Stimulated activated naive CD8-positive, alpha-beta T cell treated with anti-CD3 and anti-CD28 coated beads, Interleukin-15, amount 100 ng/mL, for 72 hours (primary cell): ENCODE measurements around the gene ARL14EP.

Experiments
- ATAC-seq: fragments of 150-1000 bp; cut with Tn5 transposase; 2 replicates; pipeline ENCODE4 v1.10.0; 2021; ENCODE audit warnings: mild to moderate bottlenecking, moderate library complexity
- DNase-seq, 2 donors: peaks; one replicate each; pipeline ENCODE4 v3.0.0; 2021 to 2022
- H3K27ac Mint-ChIP-seq, 2 donors: one replicate each; pipeline ENCODE4 v1.8.0; 2022; ENCODE audit warnings: mild to moderate bottlenecking in 2 of 2, mixed read lengths in 2 of 2, moderate library complexity in 2 of 2
- H3K27me3 Mint-ChIP-seq: one replicate; pipeline ENCODE4 v1.8.0; 2022; ENCODE audit warnings: mixed read lengths
- H3K4me1 Mint-ChIP-seq: one replicate; pipeline ENCODE4 v1.8.0; 2022; ENCODE audit warnings: mild to moderate bottlenecking, mixed read lengths
- H3K4me3 Mint-ChIP-seq, 2 donors: one replicate each; pipeline ENCODE4 v1.8.0; 2022; ENCODE audit warnings: mild to moderate bottlenecking in 2 of 2, mixed read lengths in 2 of 2, moderate library complexity in 1 of 2
- H3K9me3 Mint-ChIP-seq, 2 donors: one replicate each; pipeline ENCODE4 v1.8.0; 2022; ENCODE audit warnings: mixed read lengths in 2 of 2

Gene ARL14EP

DNA sequence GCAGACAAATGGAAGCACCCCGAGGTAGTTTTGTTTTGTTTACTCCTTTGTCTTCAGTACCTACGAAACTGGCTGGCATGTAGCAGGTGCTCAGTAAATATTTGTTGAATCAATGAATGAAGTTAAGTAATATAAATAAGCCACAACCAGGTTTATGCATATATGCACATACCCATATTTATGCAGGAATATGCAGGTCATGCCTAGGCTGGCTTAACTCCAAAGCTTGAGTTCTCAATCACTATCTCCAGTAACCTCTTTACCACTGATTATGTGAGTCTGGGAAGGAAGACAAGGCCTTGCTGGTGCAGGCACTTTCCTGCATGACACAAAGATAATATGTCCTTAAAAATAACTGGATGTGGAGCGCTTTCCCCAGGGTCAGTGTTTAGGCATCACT is 27.5 kb downstream of the ARL14EP start:
- no peak for DNase-seq
- Mint-ChIP-seq H3K27me3 (peaks cover 15% of the 10 kb centered on the region), H3K4me1 (peaks cover 15% of the 10 kb centered on the region), H3K4me3 (no peak overlapping the region), H3K27ac (no peak overlapping the region), H3K9me3 (no peaks in the 10 kb centered on the region)
- ATAC-seq: no peak

GRCh38 chr11:30351061-30351460 is 28.2 kb downstream of the ARL14EP start:
- ATAC-seq (no peak), DNase-seq (no peak)
- H3K27ac Mint-ChIP-seq: no peak overlapping the region
- H3K4me3 Mint-ChIP-seq: no peak overlapping the region
- H3K27me3 Mint-ChIP-seq: peaks cover 15% of the 10 kb centered on the region
- peaks cover 15% of the 10 kb centered on the region for H3K4me1 Mint-ChIP-seq
- no peaks in the 10 kb centered on the region for H3K9me3 Mint-ChIP-seq

GRCh38 chr11:30356391-30356790 is 33.5 kb downstream of the ARL14EP start:
- Mint-ChIP-seq H3K27me3 (peaks cover 19% of the 10 kb centered on the region), H3K4me1 (no peaks in the 10 kb centered on the region), H3K27ac (no peak overlapping the region), H3K9me3 (no peaks in the 10 kb centered on the region), H3K4me3 (no peak overlapping the region)
- ATAC-seq: no peak
- DNase-seq: no peak

- H3K4me1 Mint-ChIP-seq: no peaks in the 10 kb centered on the region
- no peak overlapping the region for H3K27ac Mint-ChIP-seq
- no peak for DNase-seq
- no peak for ATAC-seq
- no peaks in the 10 kb centered on the region for H3K9me3 Mint-ChIP-seq
- peaks cover 8% of the 10 kb centered on the region for H3K27me3 Mint-ChIP-seq
- H3K4me3 Mint-ChIP-seq: no peak overlapping the region
Measured at GRCh38 chr11:30357872-30358271, 35.0 kb downstream of the ARL14EP start.

DNA sequence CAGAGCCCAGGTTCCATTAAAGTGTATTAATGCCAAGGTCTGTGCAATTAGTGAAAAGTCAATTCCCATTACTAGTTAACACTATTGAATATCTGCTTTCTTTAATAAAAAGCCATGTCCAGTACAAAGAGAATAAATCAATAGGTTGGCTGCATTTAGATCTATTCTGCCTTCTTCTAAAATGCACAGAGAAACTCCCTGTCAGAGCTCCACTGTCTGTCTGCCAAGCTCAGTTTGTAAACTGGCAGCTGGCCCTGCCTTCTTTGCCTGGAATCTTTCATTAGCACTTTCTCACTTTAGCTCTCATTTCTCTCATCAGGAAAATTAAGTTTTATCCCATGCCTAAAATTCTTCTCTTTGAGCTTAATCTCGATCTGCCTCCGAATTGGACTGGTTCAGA is 35.6 kb downstream of the ARL14EP start:
- ATAC-seq (no peak), DNase-seq (no peak)
- Mint-ChIP-seq H3K27me3 (peaks cover 6% of the 10 kb centered on the region), H3K4me3 (no peak overlapping the region), H3K27ac (no peak overlapping the region), H3K4me1 (no peaks in the 10 kb centered on the region), H3K9me3 (no peaks in the 10 kb centered on the region)

DNA sequence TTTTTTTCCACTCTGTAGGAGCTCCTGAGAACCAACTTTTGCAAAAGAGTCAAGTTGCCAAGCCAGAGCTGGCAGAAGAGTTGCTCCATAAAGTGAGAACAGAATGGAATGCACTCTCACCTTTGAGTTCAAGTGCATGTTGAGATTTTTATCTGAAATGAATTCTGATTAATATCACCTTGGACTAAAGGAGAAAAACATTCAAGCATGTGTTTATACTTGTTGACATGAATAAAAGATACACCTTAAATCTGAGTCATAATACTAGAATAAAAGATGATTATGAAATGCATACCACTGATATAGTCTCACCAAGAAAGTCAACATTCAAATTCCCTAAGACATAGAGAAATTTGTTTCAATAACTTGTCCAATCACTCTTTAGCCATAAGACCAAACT is 37.8 kb downstream of the ARL14EP start:
- Mint-ChIP-seq H3K27me3 (peaks cover 6% of the 10 kb centered on the region), H3K4me3 (no peak overlapping the region), H3K27ac (no peak overlapping the region), H3K4me1 (no peaks in the 10 kb centered on the region), H3K9me3 (no peaks in the 10 kb centered on the region)
- ATAC-seq (no peak), DNase-seq (no peak)

- H3K4me1 Mint-ChIP-seq: no peaks in the 10 kb centered on the region
- peaks cover 0 to 3% of the 10 kb centered on the region in 2 donors for H3K9me3 Mint-ChIP-seq
- H3K27ac Mint-ChIP-seq: no peak overlapping the region
- no peak for DNase-seq
- H3K27me3 Mint-ChIP-seq: peaks cover 6% of the 10 kb centered on the region
- H3K4me3 Mint-ChIP-seq: no peak overlapping the region
- ATAC-seq: no peak
Measured at GRCh38 chr11:30364139-30364836, 41.4 kb downstream of the ARL14EP start.

- DNase-seq (no peak), ATAC-seq (no peak)
Measured at GRCh38 chr11:30364837-30365482, 42.1 kb downstream of the ARL14EP start.

GRCh38 chr11:30365793-30366517 is 43.1 kb downstream of the ARL14EP start:
- Mint-ChIP-seq H3K4me3 (no peak overlapping the region), H3K9me3 (peaks cover 0 to 7% of the 10 kb centered on the region in 2 donors), H3K4me1 (no peaks in the 10 kb centered on the region), H3K27me3 (peaks cover 6% of the 10 kb centered on the region), H3K27ac (no peak overlapping the region)
- ATAC-seq (no peak), DNase-seq (no peak)

More at GRCh38 chr11:30364837-30365482, 42.1 kb downstream of the ARL14EP start:
- Mint-ChIP-seq H3K27ac (no peak overlapping the region), H3K4me1 (no peaks in the 10 kb centered on the region), H3K4me3 (no peak overlapping the region), H3K27me3 (peaks cover 6% of the 10 kb centered on the region), H3K9me3 (peaks cover 0 to 7% of the 10 kb centered on the region in 2 donors)

- H3K27ac Mint-ChIP-seq: no peak overlapping the region
Measured at GRCh38 chr11:30368394-30368793, 45.5 kb downstream of the ARL14EP start.

GRCh38 chr11:30370164-30370563 is 47.3 kb downstream of the ARL14EP start:
- Mint-ChIP-seq H3K27ac (no peak overlapping the region), H3K4me3 (no peak overlapping the region), H3K27me3 (peaks cover 7% of the 10 kb centered on the region), H3K4me1 (no peaks in the 10 kb centered on the region), H3K9me3 (peaks cover 0 to 7% of the 10 kb centered on the region in 2 donors)
- ATAC-seq (no peak), DNase-seq (no peak)

More at GRCh38 chr11:30368394-30368793, 45.5 kb downstream of the ARL14EP start:
- Mint-ChIP-seq H3K4me1 (no peaks in the 10 kb centered on the region), H3K9me3 (peaks cover 0 to 7% of the 10 kb centered on the region in 2 donors), H3K4me3 (no peak overlapping the region), H3K27me3 (peaks cover 7% of the 10 kb centered on the region)
- DNase-seq (no peak), ATAC-seq (no peak)

DNA sequence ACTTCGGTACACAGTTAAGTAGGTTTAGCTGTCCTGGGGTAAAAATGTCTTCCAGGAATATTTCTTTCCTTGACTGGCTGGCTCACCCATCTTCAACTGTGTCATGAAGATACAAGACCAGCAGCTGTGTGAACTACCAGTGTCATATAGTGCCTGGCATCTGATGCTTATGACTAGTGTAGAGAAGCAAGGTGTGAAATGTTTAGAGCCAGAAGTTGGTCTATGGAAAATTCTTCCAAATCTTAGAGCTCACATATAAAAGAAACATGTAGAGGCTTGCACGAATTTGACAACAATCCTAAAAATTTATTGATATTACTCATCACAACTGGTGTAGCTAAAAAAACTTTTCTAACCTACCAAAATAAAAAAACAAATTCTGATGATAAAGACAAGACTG is 54.4 kb downstream of the ARL14EP start:
- Mint-ChIP-seq H3K9me3 (no peaks in the 10 kb centered on the region), H3K27me3 (peaks cover 4% of the 10 kb centered on the region), H3K27ac (no peak overlapping the region), H3K4me3 (no peak overlapping the region), H3K4me1 (no peaks in the 10 kb centered on the region)
- DNase-seq (no peak), ATAC-seq (no peak)

- no peak for ATAC-seq
- H3K27ac Mint-ChIP-seq: no peak overlapping the region
- no peaks in the 10 kb centered on the region for H3K4me1 Mint-ChIP-seq
- no peak for DNase-seq
- H3K4me3 Mint-ChIP-seq: no peak overlapping the region
- no peaks in the 10 kb centered on the region for H3K9me3 Mint-ChIP-seq
- no peaks in the 10 kb centered on the region for H3K27me3 Mint-ChIP-seq
Measured at GRCh38 chr11:30380846-30381245, 57.9 kb downstream of the ARL14EP start.

GRCh38 chr11:30381879-30382278 is 59.0 kb downstream of the ARL14EP start:
- H3K27me3 Mint-ChIP-seq: no peaks in the 10 kb centered on the region
- no peaks in the 10 kb centered on the region for H3K4me1 Mint-ChIP-seq
- H3K9me3 Mint-ChIP-seq: no peaks in the 10 kb centered on the region
- ATAC-seq (no peak), DNase-seq (no peak)
- H3K27ac Mint-ChIP-seq: no peak overlapping the region
- H3K4me3 Mint-ChIP-seq: no peak overlapping the region
